ENCODE measurements around the gene FOXP2. TPM values are rescaled to one million over a fixed set of nuclear protein-coding genes. Genes with fewer than 3 reads are reported as not detected.
A peak's percentile ranks its signal among the peaks of the same experiment; 100 is the strongest.
"Not testable (repeated sequence)": the region's sequence is repeated elsewhere in the genome, so short reads cannot be mapped to it uniquely, and the experiment has no call there.

Gene FOXP2
- total RNA-seq, 1 donor from 2014 or later, result 24.0 TPM

DNA sequence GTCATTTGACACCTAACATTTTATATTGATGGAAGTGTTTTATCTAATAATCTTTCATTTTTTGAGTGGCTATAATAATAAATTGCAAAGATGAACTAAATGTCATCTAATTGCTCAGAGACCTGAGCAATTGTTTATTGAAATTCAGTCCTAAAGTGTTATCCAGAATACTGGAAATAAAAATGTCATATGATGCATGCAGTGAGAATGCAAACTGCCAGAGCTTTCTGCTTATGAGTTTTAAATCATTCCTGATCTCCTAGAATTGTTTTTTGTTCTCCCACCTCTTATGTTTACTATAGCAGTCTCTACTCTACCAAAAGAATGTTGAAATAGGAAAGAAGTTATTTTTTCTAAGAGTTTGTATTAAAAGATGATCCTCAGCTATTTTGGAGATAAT is 116.7 kb downstream of the FOXP2 start:
- H3K9me3 Mint-ChIP-seq, result peaks cover 4% of the 10 kb centered on the region
- peaks cover 7% of the 10 kb centered on the region for H3K36me3 Mint-ChIP-seq
- TF ChIP-seq, protein P1, sequence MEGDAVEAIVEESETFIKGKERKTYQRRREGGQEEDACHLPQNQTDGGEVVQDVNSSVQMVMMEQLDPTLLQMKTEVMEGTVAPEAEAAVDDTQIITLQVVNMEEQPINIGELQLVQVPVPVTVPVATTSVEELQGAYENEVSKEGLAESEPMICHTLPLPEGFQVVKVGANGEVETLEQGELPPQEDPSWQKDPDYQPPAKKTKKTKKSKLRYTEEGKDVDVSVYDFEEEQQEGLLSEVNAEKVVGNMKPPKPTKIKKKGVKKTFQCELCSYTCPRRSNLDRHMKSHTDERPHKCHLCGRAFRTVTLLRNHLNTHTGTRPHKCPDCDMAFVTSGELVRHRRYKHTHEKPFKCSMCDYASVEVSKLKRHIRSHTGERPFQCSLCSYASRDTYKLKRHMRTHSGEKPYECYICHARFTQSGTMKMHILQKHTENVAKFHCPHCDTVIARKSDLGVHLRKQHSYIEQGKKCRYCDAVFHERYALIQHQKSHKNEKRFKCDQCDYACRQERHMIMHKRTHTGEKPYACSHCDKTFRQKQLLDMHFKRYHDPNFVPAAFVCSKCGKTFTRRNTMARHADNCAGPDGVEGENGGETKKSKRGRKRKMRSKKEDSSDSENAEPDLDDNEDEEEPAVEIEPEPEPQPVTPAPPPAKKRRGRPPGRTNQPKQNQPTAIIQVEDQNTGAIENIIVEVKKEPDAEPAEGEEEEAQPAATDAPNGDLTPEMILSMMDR (conservative IDR thresholded peaks at IDR 0.05), result no peak
- H3K4me3 Mint-ChIP-seq, result no peak overlapping the region
- no peak for DNase-seq (ENCODE audit: extremely low spot score, unreplicated experiment)
- no peak overlapping the region for H3K27ac Mint-ChIP-seq
- peaks cover 10% of the 10 kb centered on the region for H3K27me3 Mint-ChIP-seq
- peaks cover 20% of the 10 kb centered on the region for H3K4me1 Mint-ChIP-seq (ENCODE audit: unreplicated experiment)

DNA sequence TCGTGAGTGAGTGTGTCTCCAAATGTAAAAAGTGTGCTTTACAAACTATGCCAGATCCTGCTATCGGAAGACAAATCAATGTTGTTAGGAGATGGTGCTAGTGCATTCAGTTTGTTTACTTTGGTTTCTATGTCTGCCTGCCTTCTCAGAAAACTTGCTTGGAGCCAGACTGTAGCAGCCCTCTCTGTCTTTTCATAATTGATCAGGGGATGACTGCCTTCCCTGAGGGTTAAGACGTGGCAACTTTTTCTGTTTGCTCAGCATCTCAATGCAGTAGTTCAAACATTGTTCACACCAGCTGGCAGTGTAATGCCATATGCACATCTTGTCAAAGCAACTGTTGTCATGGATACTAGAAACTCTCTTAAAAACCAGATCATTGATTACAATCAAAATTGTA is 118.5 kb downstream of the FOXP2 start:
- peaks cover under 1% of the 10 kb centered on the region for H3K27me3 Mint-ChIP-seq
- H3K27ac Mint-ChIP-seq, result peak overlapping the region; percentile 48

DNA sequence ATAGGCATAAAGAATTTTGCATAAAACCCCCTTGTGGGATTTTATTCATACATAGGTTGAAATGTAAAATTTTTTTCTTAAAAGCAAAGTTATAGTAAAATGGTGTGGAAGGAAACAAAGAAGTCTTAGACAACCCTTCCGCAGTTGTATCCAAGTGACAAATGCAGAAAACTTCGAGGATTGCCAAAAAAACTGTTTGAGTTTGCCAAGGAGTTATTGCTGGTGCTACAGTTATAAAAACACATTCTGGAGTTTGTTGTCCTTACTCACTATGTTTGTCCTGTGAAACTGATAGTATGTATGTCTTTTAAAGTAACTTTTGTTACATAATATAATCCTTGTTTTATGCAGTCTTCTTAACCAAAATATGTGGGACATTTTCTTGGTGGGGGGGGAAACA is 120.3 kb downstream of the FOXP2 start:
- no peak for DNase-seq (ENCODE audit: extremely low spot score, unreplicated experiment)
- H3K27ac Mint-ChIP-seq, result no peak overlapping the region
- H3K9me3 Mint-ChIP-seq, result no peaks in the 10 kb centered on the region
- H3K36me3 Mint-ChIP-seq, result no peaks in the 10 kb centered on the region
- peaks cover 18% of the 10 kb centered on the region for H3K4me1 Mint-ChIP-seq (ENCODE audit: unreplicated experiment)
- H3K4me3 Mint-ChIP-seq, result no peak overlapping the region
- TF ChIP-seq, protein P1 (conservative IDR thresholded peaks at IDR 0.05), result no peak
- H3K27me3 Mint-ChIP-seq, result no peaks in the 10 kb centered on the region

More for the DNA sequence above, 118.5 kb downstream of the FOXP2 start:
- no peak for DNase-seq (ENCODE audit: extremely low spot score, unreplicated experiment)
- Mint-ChIP-seq H3K9me3 (no peaks in the 10 kb centered on the region), H3K36me3 (no peaks in the 10 kb centered on the region), H3K4me1 (ENCODE audit: unreplicated experiment) (peaks cover 20% of the 10 kb centered on the region), H3K4me3 (peak overlapping the region; percentile 18)
- TF ChIP-seq, protein P1 (conservative IDR thresholded peaks at IDR 0.05), result no peak

DNA sequence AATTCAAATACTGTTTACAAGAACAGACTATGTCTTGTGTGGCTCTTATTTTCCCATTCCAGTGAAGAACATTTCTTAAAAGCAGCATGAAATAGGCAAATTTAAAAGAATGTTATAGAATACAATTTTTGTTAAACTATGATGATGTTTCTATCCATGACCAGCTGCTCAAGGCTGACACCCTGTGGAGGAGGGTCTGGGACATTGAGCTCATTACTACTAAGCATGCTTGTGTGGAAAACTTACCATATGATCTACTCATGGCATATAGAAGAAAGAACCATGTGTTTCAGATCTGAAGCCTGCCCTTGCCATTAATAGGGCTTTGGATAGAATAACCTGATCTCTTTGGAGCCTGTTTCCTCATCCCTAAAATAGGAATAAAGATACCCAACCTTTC is 125.0 kb downstream of the FOXP2 start:
- H3K4me3 Mint-ChIP-seq, result no peak overlapping the region
- DNase-seq (ENCODE audit: extremely low spot score, unreplicated experiment), result no peak
- H3K9me3 Mint-ChIP-seq, result no peaks in the 10 kb centered on the region
- TF ChIP-seq, protein P1 (conservative IDR thresholded peaks at IDR 0.05), result peak; percentile 56
- H3K36me3 Mint-ChIP-seq, result no peaks in the 10 kb centered on the region
- no peak overlapping the region for H3K27ac Mint-ChIP-seq
- no peaks in the 10 kb centered on the region for H3K4me1 Mint-ChIP-seq (ENCODE audit: unreplicated experiment)
- peaks cover 9% of the 10 kb centered on the region for H3K27me3 Mint-ChIP-seq

DNA sequence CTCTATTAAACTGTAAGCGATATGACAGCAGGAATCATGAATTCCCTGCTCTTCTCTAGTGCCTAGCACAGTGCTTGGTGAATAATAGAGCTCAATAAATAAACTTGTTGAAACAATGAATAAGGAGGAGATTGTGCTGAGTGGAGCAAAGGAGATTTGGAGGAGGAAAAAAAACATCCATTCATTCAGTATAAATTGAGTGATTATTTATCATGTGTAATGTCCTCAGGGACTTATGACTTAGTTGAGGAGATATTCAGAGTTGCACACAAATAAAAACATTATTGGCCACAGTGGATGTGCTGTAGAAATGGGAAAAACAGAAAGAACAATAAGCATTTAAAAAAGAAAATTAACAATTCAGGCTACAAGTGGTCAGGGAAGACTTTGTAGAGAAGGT is 125.7 kb downstream of the FOXP2 start:
- H3K36me3 Mint-ChIP-seq, result no peaks in the 10 kb centered on the region
- H3K9me3 Mint-ChIP-seq, result no peaks in the 10 kb centered on the region
- no peak overlapping the region for H3K27ac Mint-ChIP-seq
- no peak overlapping the region for H3K4me3 Mint-ChIP-seq
- peaks cover 9% of the 10 kb centered on the region for H3K27me3 Mint-ChIP-seq
- TF ChIP-seq, protein P1 (conservative IDR thresholded peaks at IDR 0.05), result no peak
- no peak for DNase-seq (ENCODE audit: extremely low spot score, unreplicated experiment)
- H3K4me1 Mint-ChIP-seq (ENCODE audit: unreplicated experiment), result no peaks in the 10 kb centered on the region

DNA sequence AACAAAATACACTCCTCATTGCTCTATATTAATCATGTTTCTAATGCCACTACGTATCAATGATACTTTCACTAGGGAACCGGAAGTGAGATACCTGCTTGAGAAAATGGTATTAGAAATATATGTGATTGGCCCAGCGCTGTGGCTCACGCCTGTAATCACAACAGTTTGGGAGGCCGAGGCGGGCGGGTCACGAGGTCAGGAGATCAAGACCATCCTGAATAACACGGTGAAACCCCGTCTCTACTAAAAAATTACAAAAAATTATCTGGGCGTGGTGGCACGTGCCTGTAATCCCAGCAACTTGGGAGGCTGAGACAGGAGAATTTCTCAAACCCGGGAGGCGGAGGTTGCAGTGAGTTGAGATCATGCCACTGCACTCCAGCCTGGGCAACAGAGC is 132.7 kb downstream of the FOXP2 start:
- not testable (repeated sequence) for H3K27me3 Mint-ChIP-seq

More for the DNA sequence above, 132.7 kb downstream of the FOXP2 start:
- H3K9me3 Mint-ChIP-seq; H3K27ac Mint-ChIP-seq; H3K4me1 Mint-ChIP-seq (ENCODE audit: unreplicated experiment); DNase-seq (ENCODE audit: extremely low spot score, unreplicated experiment); H3K4me3 Mint-ChIP-seq; H3K36me3 Mint-ChIP-seq: not testable (repeated sequence)
